Measurements from ENCODE around the gene FUT7.
A peak's percentile ranks its signal among the peaks of the same experiment; 100 is the strongest.

The FUT7 gene

DNA sequence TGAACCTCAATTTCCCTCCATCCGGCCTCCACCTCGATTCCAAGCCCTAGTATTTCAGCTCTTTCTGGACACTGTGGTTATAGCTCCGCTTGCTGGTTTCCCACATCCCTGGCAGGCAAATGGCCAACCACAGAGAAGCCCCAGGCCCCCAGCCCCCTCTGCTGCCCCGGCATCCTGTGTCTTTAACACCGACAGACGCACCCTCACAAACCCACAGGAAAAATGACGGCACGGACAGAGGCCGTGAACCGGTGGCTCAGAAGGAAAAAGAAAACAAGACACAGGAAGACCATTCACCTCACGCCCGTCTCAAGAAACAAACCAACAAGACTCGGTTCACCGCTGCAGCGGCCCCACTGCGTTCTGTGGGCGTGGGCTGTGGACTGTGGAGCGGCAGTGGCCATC lies 34.1 kb downstream of the FUT7 start:
- DNase-seq = no peak

DNA sequence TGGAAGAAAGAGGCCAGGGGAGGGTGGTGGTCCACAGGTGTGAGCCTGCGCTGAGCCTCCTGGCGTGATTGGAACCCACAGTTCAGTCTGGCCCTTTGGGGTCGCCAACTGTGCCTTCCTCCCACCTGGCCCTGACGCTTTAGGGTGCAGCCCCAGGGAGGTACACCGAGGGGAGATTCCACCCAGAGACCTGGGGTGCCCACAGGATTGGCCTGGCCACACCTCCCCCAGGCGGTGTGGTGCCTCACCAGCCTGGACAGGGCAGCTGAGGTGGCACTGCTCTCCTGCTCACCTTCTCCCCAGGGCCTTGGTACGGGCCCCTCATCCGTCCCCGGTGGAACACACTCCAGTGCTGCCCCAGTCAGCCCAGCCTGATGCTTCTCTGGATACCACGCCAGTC lies 34.5 kb downstream of the FUT7 start:
- DNase-seq = no peak

DNA sequence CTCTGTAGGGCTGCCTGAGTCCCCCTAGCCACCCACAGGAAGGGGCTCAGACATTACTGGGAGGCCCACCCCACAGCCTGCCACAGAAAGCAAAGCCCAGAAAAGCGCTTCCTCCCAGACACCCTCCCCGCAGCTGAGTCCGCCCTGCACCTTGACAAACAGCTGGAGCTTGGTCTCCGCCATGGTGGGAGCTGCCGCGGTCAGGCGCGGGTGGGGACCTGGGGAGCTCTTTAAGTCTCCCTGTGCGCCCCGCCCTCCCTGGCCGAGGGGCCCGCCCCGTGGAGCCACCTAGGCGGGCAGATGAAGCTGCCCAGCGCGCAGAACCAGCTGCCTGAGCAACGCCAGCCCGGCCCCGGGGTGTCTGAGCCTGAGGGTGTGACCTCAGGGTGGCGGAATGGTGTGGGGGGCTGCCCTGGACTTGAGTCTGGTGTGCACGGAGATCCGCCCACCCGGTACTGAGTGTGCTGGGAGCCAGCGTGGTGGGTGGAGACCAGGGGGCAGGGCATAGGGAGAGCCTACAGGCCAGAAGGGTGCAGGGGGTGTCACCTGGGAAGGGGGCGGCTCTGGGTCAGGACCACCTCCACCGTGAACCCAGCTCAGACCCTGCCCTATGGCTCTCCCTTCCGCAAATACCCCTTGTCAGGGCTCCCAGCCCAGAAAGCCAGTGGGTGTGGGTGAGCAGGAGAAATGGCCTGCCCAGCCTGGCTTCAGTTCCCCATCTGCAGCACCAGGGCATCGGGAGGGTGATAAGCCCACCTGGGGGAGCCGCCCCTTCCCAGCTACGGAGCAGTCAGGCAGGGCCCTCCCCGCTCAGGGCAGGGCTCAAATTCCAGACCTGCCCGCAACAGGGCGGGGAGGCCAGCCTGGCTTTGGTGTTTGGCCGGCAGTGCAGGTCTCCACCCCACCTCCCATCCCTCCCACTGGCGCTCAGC lies 35.3 kb downstream of the FUT7 start, which contains the start of gene CLIC3:
TSS of gene CLIC3 (minus strand) at position 208 of the 932 bp plus-strand sequence. CDS start at position 183, 25 bp downstream.
- peak in 1 of 2 experiments; percentile 30 for DNase-seq

- DNase-seq = no peak
Observed at GRCh38 chr9:136995772-136996311, 36.0 kb downstream of the FUT7 start.

DNA sequence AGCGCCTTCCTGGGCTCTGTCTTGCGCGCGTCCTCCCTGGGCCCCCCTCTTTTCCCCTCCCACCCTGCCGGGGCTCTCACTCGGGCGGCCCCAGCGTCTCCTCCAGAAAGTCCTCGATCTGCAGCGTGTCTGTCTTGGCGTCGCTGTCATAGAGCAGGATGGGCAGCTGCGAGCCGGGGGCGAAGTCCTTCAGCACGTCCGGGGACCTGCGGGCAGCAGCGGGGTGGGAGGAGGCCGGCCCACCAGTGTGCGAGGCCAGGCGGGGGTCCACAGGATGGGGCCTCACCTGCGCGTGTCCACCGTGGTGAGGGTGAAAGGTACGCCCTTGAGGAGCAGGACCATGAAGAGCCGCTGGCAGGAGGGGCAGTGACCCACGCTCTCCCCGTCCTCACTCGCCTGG lies 36.5 kb downstream of the FUT7 start:
- no peak for DNase-seq

GRCh38 chr9:136994888-136995230 lies 37.0 kb downstream of the FUT7 start:
- no peak for DNase-seq

DNA sequence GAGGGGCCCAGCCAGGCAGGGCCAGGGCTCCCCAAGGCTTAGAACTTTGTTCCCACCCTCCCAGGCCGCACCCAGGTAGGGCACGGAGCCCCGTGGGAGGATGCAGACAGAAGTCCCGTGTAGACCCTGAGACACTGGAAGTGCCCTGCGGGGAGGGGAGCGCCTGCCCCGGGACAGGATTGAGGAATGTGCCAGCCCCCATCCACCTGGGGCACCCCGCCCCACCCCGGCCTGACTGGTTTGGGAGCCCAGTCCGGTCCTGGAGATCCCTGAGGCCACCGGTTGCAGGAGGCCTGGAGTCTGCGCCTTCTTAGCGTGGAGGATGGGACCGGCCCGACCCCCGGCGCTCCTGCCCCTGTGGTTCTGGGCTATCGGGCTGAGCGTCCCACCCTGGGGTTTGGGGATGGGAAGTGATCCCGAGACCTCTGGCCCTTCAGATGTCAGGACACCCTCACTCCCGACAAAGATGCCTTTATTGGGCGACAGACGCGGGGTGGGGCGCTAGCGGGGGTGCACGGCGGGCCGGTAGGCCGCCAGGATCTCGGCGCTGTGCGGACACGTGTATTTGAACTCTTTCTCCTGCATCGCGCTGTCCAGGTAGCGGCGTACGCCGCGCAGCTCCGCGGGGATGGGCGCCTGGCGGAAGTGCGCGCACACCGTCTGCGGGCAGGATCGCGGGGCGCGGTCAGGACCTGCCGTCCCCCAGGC lies 37.6 kb downstream of the FUT7 start:
- DNase-seq = no peak

DNA sequence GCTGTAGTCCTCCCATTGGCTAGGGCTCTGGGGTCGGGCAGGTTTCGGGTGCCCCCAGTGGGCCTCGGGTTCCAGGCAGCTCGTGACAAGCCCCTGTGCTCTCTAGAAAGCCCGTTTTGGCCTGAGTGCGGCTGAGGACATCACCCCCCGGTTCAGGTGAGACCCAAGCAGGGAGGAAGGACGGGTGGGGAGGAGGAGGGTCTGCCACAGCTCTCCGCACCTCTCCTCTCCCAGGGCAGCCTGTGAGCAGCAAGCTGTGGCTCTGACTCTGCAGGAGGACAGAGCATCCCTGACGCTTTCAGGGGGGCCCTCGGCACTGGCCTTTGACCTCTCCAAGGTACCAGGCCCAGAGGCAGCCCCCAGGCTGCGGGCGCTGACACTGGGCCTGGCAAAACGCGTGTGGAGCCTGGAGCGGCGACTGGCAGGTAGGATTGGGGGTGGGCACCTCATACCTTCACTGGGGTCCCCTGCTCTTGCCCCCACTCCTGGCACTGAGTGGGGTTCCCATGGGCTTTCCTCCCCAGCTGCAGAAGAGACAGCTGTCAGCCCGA lies 39.0 kb downstream of the FUT7 start:
- no peak for DNase-seq

DNA sequence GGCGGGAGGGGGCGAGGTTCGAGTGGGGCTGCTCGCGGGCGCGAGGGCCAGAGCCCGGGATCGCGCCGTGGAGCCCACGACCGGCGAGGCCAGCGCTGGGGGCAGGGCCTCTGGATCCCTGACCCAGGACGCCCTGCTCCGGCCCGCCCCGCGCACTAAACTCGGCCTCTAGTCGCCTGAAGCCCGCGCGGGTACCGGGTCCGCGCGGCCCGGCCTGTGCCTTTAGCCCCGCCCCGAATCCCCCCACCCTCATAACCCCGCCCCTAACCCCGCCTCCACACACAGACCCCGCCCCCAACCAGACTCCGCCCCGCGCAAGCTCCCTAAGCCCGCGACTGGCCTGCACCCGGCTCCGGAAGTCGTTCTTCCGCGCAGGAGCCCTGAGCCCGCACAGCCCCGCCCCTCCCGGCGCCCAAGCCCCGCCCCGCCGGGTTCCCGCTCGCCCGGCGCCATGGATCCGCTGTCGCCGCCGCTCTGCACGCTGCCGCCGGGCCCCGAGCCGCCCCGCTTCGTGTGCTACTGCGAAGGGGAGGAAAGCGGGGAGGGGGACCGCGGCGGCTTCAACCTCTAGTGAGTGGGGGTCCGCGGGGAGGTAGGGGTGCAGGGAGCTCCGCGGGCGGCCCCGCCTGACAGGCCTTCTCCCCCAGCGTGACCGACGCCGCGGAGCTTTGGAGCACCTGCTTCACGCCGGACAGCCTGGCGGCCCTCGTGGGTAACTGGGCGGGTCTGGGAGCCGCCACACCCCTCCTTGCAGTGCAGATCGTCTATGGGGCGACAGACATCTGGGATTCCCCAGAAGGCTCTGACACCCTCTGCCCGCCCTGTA lies 39.7 kb downstream of the FUT7 start, which contains the start of gene PAXX:
TSS of gene PAXX (plus strand) at position 430 of the 826 bp plus-strand sequence. CDS start at position 452, 22 bp downstream.
- peak; percentile 74 to 81 for DNase-seq

GRCh38 chr9:136990242-136990911 lies 41.5 kb downstream of the FUT7 start:
- no peak for DNase-seq

GRCh38 chr9:136988872-136989271 lies 43.0 kb downstream of the FUT7 start:
- no peak for DNase-seq

GRCh38 chr9:136985853-136986252 lies 46.0 kb downstream of the FUT7 start:
- no peak for DNase-seq

GRCh38 chr9:136985027-136985602 lies 46.8 kb downstream of the FUT7 start:
- no peak for DNase-seq

DNA sequence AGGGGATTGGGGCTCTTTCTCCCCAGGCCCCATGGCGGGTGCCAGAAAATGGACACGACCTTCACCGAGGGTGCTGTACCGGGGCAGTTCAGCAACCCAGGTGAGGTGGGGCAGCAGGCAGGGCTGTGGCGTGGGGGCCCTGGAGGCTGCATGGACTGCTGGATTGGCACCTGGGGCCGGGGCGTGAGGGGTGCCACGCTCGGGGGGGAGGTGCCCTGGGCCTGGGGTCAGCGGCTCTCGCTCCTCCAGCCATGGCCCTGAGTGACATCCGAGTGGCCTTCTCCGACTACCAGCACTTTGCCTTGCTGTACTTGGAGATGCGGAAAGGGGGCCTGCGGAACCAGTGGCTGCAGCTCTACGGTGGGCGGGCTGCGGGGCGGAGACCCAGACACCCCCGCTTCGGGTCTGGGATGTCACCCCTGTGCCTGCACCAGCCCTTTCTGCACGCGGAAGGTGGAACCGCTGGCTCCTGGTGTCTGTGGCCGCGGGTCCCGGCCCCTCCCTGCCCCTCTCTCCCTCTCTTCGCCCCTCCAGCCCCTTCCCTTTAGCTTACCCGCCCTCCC lies 47.3 kb downstream of the FUT7 start:
- no peak for DNase-seq

DNA sequence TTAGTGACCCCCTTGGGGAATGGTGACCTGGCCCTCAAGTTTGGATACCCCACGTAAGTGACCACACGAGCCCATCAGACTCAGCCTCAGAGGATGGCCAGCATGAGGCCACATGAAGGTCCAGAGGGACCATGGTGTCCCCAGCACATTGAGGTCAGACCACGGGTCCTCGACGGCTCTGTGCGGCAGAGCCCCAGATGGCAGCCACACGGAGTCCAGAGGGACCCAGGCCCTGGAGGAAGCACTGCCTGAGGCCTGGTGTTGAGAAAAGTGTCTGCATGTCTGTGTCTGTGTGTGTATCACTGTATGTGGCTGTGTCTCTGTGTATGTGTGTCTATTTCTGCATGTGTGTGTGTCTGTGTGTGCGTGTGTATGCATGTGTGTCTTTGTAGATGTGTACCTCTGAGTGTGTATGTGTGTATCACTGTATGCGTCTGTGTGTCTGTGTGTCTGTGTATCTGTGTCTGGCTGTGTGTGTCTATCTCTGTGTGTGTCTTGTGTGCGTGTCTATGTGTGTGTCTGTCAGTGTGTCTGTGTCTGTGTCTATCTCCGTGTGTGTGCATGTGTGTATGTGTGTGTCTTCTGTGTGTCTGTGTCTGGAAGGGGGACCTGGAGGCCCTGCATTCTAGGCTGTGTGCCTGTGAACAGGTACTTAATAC lies 48.1 kb downstream of the FUT7 start:
- DNase-seq = no peak

DNA sequence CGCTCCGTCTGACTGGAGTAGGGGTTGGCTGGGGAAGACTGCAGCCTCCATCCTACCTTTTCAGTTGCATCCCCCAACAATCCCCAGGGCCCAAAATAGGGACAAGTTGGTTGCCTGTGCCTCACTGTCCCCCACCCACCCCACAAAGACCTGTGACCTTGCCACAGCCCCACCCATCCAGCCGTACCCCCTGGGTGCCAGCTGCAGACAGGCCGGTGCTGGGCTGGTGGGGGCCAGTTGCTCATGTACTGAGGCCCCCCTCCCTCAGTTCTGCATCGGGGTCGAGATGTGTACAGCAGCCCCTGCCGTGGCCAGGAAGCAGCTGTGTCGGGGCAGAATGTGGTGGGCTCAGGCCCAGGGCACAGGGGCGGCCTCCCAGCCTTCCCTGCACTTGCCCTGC lies 48.7 kb downstream of the FUT7 start:
- DNase-seq = no peak

GRCh38 chr9:136982232-136983051 lies 49.4 kb downstream of the FUT7 start, which contains the start of gene LCNL1:
LCNL1 (plus strand) TSS chr9:136982993; CDS start chr9:136983587, 594 bp downstream.
- DNase-seq = no peak

- DNase-seq = no peak
Observed at GRCh38 chr9:136981588-136982231, 50.2 kb downstream of the FUT7 start.
